Activated CD4-positive, alpha-beta memory T cell treated with anti-CD3 and anti-CD28 coated beads for 36 hours (primary cell): Measurements from ENCODE around the gene AADACL4. TPM values are rescaled to one million over a fixed set of nuclear protein-coding genes. Genes with fewer than 3 reads are reported as not detected.

ENCODE experiments used
- total RNA-seq, 2 experiments: library from RNA; stranded (reverse); gene quantifications; one replicate each; pipeline ENCODE4 v1.2.3, GENCODE V29; 2021

AADACL4 gene
- total RNA-seq, 2 experiments from 2014 or later = not detected

Other genes with a start within 250 kb of the AADACL4 start
- gene DHRS3, start 25.9 kb upstream of the AADACL4 start, total RNA-seq = 10 to 100 TPM; 57.6 to 58.8 TPM
- gene AADACL3, start 72.0 kb downstream of the AADACL4 start, total RNA-seq = not detected
- gene CFAP107, start 102.1 kb downstream of the AADACL4 start, total RNA-seq = not detected
- gene PRAMEF12, start 129.7 kb downstream of the AADACL4 start, total RNA-seq = not detected
- not detected for gene PRAMEF1, start 147.3 kb downstream of the AADACL4 start, total RNA-seq
- gene PRAMEF11, start 187.3 kb downstream of the AADACL4 start, total RNA-seq = not detected
- not detected for gene HNRNPCL1, start 204.6 kb downstream of the AADACL4 start, total RNA-seq
- not detected for gene PRAMEF2, start 213.0 kb downstream of the AADACL4 start, total RNA-seq
- gene PRAMEF4, start 242.1 kb downstream of the AADACL4 start, total RNA-seq = not detected